Activated CD4-positive, alpha-beta memory T cell treated with anti-CD3 and anti-CD28 coated beads for 36 hours (primary cell): ENCODE results near the gene LPP. TPM values are rescaled to one million over a fixed set of nuclear protein-coding genes. Genes with fewer than 3 reads are reported as not detected.

ENCODE experiments used
- CTCF ChIA-PET: fragments of 350-600 bp; sonication (Branson Sonifier 250); formaldehyde crosslinking; loops from one replicate; lab custom pipeline; 2021; ENCODE audit warnings: antibody characterized with exemption, inconsistent platforms; lab: Charles Lee
- POLR2A ChIA-PET: fragments of 350-600 bp; sonication (Branson Sonifier 250); formaldehyde crosslinking; loops from one replicate; lab custom pipeline; 2021; ENCODE audit warnings: antibody characterized with exemption; lab: Charles Lee
- DNase-seq: peaks from one replicate; pipeline ENCODE4 v3.0.0-alpha.2; 2020
- H3K27ac Mint-ChIP-seq: one replicate; pipeline ENCODE4 v1.8.0; 2021; ENCODE audit warnings: mixed read lengths
- H3K27me3 Mint-ChIP-seq: one replicate; pipeline ENCODE4 v1.8.0; 2021; ENCODE audit warnings: mixed read lengths
- H3K36me3 Mint-ChIP-seq: one replicate; pipeline ENCODE4 v1.8.0; 2021; ENCODE audit warnings: mixed read lengths
- H3K4me1 Mint-ChIP-seq: one replicate; pipeline ENCODE4 v1.8.0; 2021; ENCODE audit warnings: low read depth, mixed read lengths
- H3K4me3 Mint-ChIP-seq: one replicate; pipeline ENCODE4 v1.8.0; 2021; ENCODE audit warnings: mild to moderate bottlenecking, mixed read lengths
- H3K9me3 Mint-ChIP-seq: one replicate; pipeline ENCODE4 v1.8.0; 2021; ENCODE audit warnings: mixed read lengths
- intact Hi-C: fragments of 100-400 bp; cut with micrococcal nuclease; formaldehyde crosslinking; loops from one replicate; pipeline ENCODE4 v1.15.1; 2023
- total RNA-seq, 2 experiments: library from RNA; stranded (reverse); gene quantifications; one replicate each; pipeline ENCODE4 v1.2.3, GENCODE V29; 2021

Gene LPP
- total RNA-seq, 2 experiments from 2014 or later, result 41.0 to 43.6 TPM

DNA sequence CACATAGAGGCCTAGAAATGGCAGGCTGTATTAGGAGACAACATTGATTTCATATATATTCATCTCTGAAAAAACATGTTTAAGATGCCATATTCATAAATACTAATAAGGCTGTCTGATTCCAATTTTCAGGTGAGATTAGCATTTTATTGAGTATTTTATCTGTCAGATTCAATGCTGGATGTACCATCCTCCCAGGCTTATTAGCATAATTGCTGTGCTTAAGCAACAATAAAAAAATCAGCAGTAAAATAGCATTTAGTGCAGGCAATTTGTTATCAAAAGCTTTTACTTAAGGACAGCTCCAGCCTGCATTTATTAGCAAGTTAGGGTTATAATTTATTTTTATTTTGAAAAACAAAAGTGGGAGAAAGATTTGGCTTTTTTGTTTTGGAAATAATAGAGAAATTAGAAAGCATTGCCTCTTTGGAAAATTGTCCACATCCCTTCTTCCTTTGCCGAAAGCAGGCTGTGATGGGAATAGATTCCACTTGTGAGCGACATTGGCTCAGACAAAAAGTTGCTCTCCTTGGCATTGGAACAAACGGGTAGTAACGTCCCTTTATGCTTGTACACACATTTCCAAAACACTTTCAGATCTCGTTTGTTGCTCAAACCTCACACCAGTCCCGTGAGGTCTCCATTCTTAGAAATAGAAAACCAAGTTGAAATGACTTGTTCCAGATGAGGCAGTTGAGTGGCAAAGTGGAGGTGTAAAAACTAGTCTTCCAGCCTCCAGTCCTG lies 134.0 kb downstream of the LPP start:
- H3K4me1 Mint-ChIP-seq, result peaks cover 53% of the 10 kb centered on the region
- intact Hi-C loops, result loop anchor here (10.0 kb wide), 1 partner anchor 223 kb away; no protein-coding TSS in a partner anchor
- no peak overlapping the region for H3K27ac Mint-ChIP-seq
- no peak overlapping the region for H3K4me3 Mint-ChIP-seq
- ChIA-PET POLR2A (no interaction called here), CTCF (no interaction called here)
- DNase-seq, result no peak
- no peaks in the 10 kb centered on the region for H3K27me3 Mint-ChIP-seq
- H3K9me3 Mint-ChIP-seq, result no peaks in the 10 kb centered on the region
- H3K36me3 Mint-ChIP-seq, result peaks cover 18% of the 10 kb centered on the region

DNA sequence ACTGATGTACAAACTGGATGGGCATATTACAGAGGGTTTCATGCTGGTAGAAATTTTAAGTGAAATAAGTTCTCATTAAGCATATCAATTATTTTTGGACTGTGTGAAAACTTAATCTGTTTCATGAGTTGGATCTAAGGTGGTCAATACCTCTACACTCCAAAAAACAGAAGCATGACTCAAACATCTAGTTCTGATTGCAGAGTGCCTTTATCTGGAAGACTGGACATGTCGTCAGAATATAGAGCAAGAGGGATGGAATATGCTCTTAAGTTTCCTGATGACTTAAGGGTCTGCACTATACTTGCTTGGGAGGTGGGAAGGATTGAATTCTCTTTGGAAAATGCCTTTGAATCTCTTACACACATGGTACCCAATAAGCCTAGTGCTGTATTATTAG lies 138.3 kb downstream of the LPP start:
- H3K27ac Mint-ChIP-seq, result no peak overlapping the region
- intact Hi-C loops, result no loop called here
- CTCF ChIA-PET, result interaction anchor here (1.6 kb wide), 1 partner anchor 8 kb away, joined by 4 read pairs; no protein-coding TSS in a partner anchor

DNA sequence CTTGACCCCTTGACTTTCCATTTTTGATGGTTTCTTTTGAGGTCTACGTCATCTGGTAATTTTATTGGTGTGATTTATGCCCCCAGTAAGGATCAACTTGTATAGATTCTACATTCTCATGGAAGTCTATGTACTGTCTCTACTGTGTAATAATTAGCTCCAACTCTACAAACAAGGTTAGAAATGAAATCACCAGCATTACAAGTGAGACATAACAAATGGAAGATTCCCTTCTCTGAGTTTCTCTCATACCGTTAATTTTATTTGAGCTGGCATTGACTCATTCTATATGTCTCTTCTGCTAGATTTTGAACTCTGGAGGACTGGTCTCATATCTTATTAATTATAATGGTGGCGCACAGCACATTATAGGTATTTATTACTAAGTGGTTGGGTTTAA lies 138.9 kb downstream of the LPP start:
- H3K4me1 Mint-ChIP-seq, result peaks cover 59% of the 10 kb centered on the region
- intact Hi-C loops, result no loop called here
- H3K9me3 Mint-ChIP-seq, result no peaks in the 10 kb centered on the region
- H3K4me3 Mint-ChIP-seq, result no peak overlapping the region
- H3K27ac Mint-ChIP-seq, result no peak overlapping the region
- peaks cover 12% of the 10 kb centered on the region for H3K36me3 Mint-ChIP-seq
- ChIA-PET POLR2A (interaction anchor here (1.8 kb wide), 1 partner anchor 8 kb away, joined by 7 read pairs; no protein-coding TSS in a partner anchor), CTCF (interaction anchor here (1.1 to 1.6 kb wide), 2 partner anchors 8 to 553 kb away, joined by 4 to 5 read pairs; no protein-coding TSS in a partner anchor)
- no peaks in the 10 kb centered on the region for H3K27me3 Mint-ChIP-seq
- no peak for DNase-seq

More for the DNA sequence above, 138.3 kb downstream of the LPP start:
- H3K36me3 Mint-ChIP-seq, result peaks cover 15% of the 10 kb centered on the region
- DNase-seq, result no peak
- no peaks in the 10 kb centered on the region for H3K27me3 Mint-ChIP-seq
- peaks cover 59% of the 10 kb centered on the region for H3K4me1 Mint-ChIP-seq
- POLR2A ChIA-PET, result interaction anchor here (1.8 kb wide), 1 partner anchor 8 kb away, joined by 7 read pairs; no protein-coding TSS in a partner anchor
- H3K9me3 Mint-ChIP-seq, result no peaks in the 10 kb centered on the region
- H3K4me3 Mint-ChIP-seq, result no peak overlapping the region

DNA sequence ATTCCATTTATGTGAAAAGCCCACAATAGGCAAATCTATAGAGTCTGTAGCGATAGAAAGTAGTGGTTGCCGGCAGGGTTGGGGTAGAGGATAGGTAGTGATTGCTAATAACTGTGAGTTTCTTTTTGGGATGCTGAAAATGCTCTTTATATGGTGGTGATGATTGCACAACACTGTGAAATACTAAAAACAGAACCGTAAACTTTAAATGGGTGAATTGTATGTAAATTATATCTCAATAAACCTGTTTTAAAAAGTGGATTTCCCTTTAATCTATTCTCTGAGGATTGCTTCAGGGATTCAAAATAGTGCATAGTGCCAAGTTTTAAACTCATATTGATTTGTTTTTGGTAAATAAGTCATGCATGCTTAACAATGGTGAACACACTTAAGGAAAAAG lies 140.2 kb downstream of the LPP start:
- Mint-ChIP-seq H3K27ac (peak overlapping the region; percentile 52), H3K4me1 (peaks cover 72% of the 10 kb centered on the region), H3K36me3 (peaks cover 14% of the 10 kb centered on the region), H3K9me3 (no peaks in the 10 kb centered on the region), H3K4me3 (no peak overlapping the region), H3K27me3 (no peaks in the 10 kb centered on the region)
- intact Hi-C loops, result loop anchor here (1.0 to 2.0 kb wide), 2 partner anchors 10 to 371 kb away; no protein-coding TSS in a partner anchor
- ChIA-PET POLR2A (interaction anchor here (0.8 to 1.8 kb wide), 6 partner anchors 10 to 551 kb away, joined by 3 to 17 read pairs (median 4); no protein-coding TSS in a partner anchor), CTCF (interaction anchor here (1.3 to 6.3 kb wide), 2 partner anchors 551 to 555 kb away, joined by 4 to 64 read pairs; no protein-coding TSS in a partner anchor)
- DNase-seq, result peak; percentile 43

DNA sequence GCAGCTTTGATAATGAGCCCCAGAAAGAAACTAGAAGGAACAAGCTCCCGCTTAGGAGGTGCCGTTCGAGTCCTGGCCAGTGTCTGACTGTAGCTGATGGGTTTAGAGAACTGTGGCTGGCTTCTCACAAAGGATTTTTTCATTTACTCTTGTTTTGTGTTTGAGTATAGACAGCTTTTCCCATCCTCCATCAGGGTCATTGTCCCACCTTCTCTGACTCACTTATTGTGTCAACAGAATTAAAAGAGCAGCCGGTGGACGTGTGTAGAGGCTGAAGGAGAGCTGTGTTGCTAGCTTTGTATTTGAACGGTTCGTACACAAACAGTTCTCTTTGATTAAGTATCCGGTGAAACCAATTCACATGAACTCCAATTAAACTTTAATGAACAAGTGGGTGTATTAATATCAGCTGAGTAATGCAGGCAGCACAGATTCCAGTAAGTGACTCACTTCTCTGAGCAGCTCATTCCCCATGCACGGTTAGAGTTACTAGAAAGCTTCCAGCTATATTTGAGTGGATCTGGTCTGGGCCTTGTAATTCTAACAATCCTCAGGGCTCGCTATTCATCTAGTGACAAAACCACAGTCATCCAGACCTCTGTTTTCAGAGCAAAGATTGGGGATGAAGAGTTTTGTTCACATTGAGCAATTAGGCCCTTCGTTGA lies 141.0 kb downstream of the LPP start:
- no peaks in the 10 kb centered on the region for H3K9me3 Mint-ChIP-seq
- ChIA-PET CTCF (interaction anchor here (1.0 to 6.3 kb wide), 3 partner anchors 552 to 659 kb away, joined by 3 to 64 read pairs (median 4); no protein-coding TSS in a partner anchor), POLR2A (interaction anchor here (0.8 to 1.8 kb wide), 9 partner anchors 9 to 552 kb away, joined by 3 to 17 read pairs (median 4); no protein-coding TSS in a partner anchor)
- intact Hi-C loops, result loop anchor here (1.0 to 5.0 kb wide), 5 partner anchors 11 to 493 kb away; no protein-coding TSS in a partner anchor
- no peaks in the 10 kb centered on the region for H3K27me3 Mint-ChIP-seq
- H3K4me3 Mint-ChIP-seq, result no peak overlapping the region
- peaks cover 14% of the 10 kb centered on the region for H3K36me3 Mint-ChIP-seq
- H3K27ac Mint-ChIP-seq, result peak overlapping the region; percentile 72
- no peak for DNase-seq
- H3K4me1 Mint-ChIP-seq, result peaks cover 79% of the 10 kb centered on the region

DNA sequence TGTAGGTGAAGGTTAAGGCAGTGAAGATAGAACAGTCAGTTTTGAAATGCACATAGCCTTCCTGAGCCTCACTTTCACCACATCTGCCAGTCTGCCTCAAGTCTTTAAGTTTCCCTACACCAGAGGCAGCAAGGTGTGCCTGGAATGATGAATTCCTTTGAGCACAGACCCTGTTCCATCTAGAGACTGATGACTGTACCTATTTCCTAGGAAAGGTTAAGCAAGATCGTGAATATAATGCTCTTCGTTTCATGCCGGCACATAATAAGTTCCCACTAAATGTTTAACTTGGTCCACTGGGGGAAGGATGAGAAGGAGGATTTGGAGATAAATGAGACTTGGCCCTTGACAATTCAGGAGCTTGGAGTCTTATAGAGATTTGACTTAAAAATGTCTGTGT lies 141.9 kb downstream of the LPP start:
- Mint-ChIP-seq H3K4me3 (no peak overlapping the region), H3K9me3 (no peaks in the 10 kb centered on the region), H3K27me3 (no peaks in the 10 kb centered on the region), H3K4me1 (peaks cover 80% of the 10 kb centered on the region), H3K36me3 (peaks cover 5% of the 10 kb centered on the region), H3K27ac (peak overlapping the region; percentile 72)
- ChIA-PET POLR2A (interaction anchor here (1.0 to 1.8 kb wide), 2 partner anchors 11 to 621 kb away, joined by 3 to 17 read pairs; no protein-coding TSS in a partner anchor), CTCF (interaction anchor here (2.2 to 6.3 kb wide), 2 partner anchors 12 to 556 kb away, joined by 6 to 64 read pairs; no protein-coding TSS in a partner anchor)
- no peak for DNase-seq
- intact Hi-C loops, result loop anchor here (2.0 to 5.0 kb wide), 4 partner anchors 139 to 494 kb away; no protein-coding TSS in a partner anchor

DNA sequence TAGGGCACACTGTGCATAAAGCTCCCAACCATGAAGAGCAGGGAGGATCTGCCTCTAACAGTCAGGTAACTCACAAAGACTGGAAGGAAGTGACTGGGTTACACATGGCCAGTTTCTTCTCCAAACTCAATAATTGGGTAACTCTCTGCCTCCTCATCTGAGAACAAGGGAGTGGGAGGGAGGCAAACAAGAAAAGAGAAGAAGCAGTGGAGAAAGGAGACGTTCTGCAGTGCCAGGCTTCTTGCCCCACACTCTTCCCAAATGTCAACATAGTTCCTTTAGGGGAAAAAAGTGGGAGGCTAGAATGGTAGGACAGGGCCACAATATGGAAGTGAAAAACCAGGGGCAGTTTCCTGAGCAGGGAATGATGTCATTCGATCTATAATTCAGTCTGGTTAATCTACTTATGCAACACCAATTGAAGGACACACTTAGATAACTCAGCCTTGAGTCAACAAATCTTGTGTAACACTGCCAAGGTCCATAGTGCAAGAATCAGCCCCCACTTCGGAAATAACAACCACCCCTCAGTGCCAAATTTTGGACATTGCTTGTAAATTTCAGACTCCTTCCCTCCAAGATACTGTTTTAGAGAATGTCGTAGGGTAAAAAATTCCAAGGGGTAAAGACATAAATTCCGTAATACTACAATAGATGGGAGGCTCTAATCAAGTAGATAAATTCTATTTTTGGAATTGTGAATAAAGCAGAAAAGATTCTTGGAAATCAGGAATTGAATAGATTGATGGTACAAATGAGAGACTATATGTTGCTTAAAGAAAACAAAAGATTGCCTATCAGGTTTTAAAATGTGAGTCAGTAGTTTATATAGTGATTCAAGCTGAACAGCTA lies 143.0 kb downstream of the LPP start:
- no peaks in the 10 kb centered on the region for H3K9me3 Mint-ChIP-seq
- H3K27ac Mint-ChIP-seq, result peak overlapping the region; percentile 68
- H3K27me3 Mint-ChIP-seq, result no peaks in the 10 kb centered on the region
- intact Hi-C loops, result loop anchor here (5.0 kb wide), 3 partner anchors 140 to 495 kb away; no protein-coding TSS in a partner anchor
- H3K36me3 Mint-ChIP-seq, result peaks cover 4% of the 10 kb centered on the region
- no peak overlapping the region for H3K4me3 Mint-ChIP-seq
- POLR2A ChIA-PET, result interaction anchor here (1.0 to 3.0 kb wide), 3 partner anchors 12 to 620 kb away, joined by 3 to 32 read pairs (median 9); partner anchors contain the start of gene LPP
- CTCF ChIA-PET, result interaction anchor here (0.6 to 6.3 kb wide), 4 partner anchors 13 to 557 kb away, joined by 3 to 64 read pairs (median 5); no protein-coding TSS in a partner anchor
- H3K4me1 Mint-ChIP-seq, result peaks cover 81% of the 10 kb centered on the region
- DNase-seq, result no peak

DNA sequence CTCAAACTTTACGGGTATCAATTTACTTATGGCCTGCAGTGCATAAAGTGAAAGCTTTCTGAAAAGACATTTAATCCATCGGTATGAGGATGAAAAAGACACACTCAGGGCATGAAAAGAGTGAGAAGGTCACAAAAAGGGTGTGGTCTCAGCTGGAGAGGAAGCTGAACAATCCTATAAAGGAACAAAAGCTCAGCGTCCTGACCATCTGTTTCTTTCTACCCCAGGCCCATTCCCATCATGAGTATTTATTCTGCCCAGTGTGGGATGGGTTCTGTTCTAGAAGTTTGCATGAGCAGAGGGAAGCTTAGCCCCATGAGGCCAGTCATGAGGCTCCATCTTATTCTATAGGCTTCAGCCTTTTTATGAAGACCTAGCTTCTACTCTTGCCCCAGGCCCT lies 144.6 kb downstream of the LPP start:
- Mint-ChIP-seq H3K36me3 (peaks cover 4% of the 10 kb centered on the region), H3K27ac (peak overlapping the region; percentile 92), H3K9me3 (no peaks in the 10 kb centered on the region), H3K27me3 (no peaks in the 10 kb centered on the region), H3K4me1 (peaks cover 84% of the 10 kb centered on the region), H3K4me3 (peak overlapping the region; percentile 46)
- no peak for DNase-seq
- POLR2A ChIA-PET, result interaction anchor here (0.8 to 3.0 kb wide), 14 partner anchors 9 to 560 kb away, joined by 3 to 32 read pairs (median 5); partner anchors contain the start of genes BCL6 and LPP
- intact Hi-C loops, result loop anchor here (2.0 to 5.0 kb wide), 6 partner anchors 92 to 618 kb away; no protein-coding TSS in a partner anchor
- CTCF ChIA-PET, result interaction anchor here (0.7 to 6.3 kb wide), 5 partner anchors 25 to 559 kb away, joined by 3 to 64 read pairs (median 4); no protein-coding TSS in a partner anchor

DNA sequence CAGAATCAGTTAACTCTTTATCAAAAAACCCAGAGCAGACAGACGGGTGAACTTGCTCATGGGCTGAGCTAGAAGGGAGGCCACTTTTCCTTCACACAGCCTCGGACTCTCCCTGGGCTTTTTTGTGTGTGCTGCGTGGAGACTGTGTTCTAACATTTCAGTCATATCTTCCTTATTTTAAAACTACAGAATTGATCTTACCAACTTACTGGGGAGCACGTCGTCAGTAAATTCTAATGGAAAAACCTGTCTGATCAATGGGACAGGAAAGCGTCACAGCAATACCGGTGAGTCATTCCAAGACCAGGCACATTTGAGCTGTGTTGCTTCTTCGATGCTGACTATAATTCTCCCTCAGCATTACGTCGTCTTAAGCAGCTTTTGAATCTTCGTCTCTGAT lies 145.1 kb downstream of the LPP start:
- Mint-ChIP-seq H3K27ac (peak overlapping the region; percentile 92), H3K4me3 (peak overlapping the region; percentile 46), H3K4me1 (peaks cover 80% of the 10 kb centered on the region), H3K36me3 (peaks cover 4% of the 10 kb centered on the region), H3K27me3 (no peaks in the 10 kb centered on the region), H3K9me3 (no peaks in the 10 kb centered on the region)
- peak; percentile 84 for DNase-seq
- POLR2A ChIA-PET, result interaction anchor here (0.8 to 3.0 kb wide), 15 partner anchors 8 to 561 kb away, joined by 3 to 32 read pairs (median 5); partner anchors contain the start of genes BCL6 and LPP
- CTCF ChIA-PET, result interaction anchor here (0.7 to 6.3 kb wide), 5 partner anchors 24 to 559 kb away, joined by 3 to 64 read pairs (median 3); no protein-coding TSS in a partner anchor
- intact Hi-C loops, result loop anchor here (1.0 to 5.0 kb wide), 14 partner anchors 10 to 618 kb away; no protein-coding TSS in a partner anchor

DNA sequence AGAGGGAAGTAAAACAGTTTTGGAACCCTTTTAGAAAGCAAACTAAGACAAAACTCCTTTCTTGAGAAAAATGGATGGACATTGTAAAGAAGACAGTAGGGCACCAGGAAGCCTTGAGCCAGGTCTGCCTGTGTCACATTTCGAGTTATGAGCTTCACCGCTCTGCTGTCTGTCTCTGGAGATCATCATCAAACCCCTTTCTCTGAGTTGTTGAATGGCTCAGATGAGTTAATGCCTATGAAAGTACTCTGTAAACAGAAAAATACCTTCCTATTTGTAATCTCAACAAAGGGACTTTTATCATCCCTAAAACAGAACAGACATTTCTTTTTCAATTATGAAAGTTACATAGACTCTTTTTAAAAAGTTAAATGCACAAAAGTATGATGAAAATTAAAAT lies 145.8 kb downstream of the LPP start:
- no peak for DNase-seq
- Mint-ChIP-seq H3K36me3 (peaks cover 4% of the 10 kb centered on the region), H3K4me3 (peak overlapping the region; percentile 46), H3K9me3 (no peaks in the 10 kb centered on the region), H3K27me3 (no peaks in the 10 kb centered on the region), H3K27ac (peak overlapping the region; percentile 92), H3K4me1 (peaks cover 75% of the 10 kb centered on the region)
- intact Hi-C loops, result loop anchor here (1.0 to 5.0 kb wide), 14 partner anchors 10 to 617 kb away; no protein-coding TSS in a partner anchor
- CTCF ChIA-PET, result interaction anchor here (0.8 to 6.3 kb wide), 2 partner anchors 552 to 560 kb away, joined by 3 to 64 read pairs; no protein-coding TSS in a partner anchor
- POLR2A ChIA-PET, result interaction anchor here (0.9 to 3.0 kb wide), 10 partner anchors 8 to 559 kb away, joined by 3 to 32 read pairs (median 6); partner anchors contain the start of genes BCL6 and LPP
